Erythroblast (primary cell): ENCODE results near the gene MAP7D2.

Experiments
- GATA1 ChIP-seq: IDR thresholded peaks from 2 replicates; pipeline ENCODE4 v1.6.1; 2011; ENCODE audit warnings: low read depth, mild to moderate bottlenecking, control low read depth, low read length, moderate library complexity
- POLR2A ChIP-seq: IDR thresholded peaks from 2 replicates; pipeline ENCODE4 v1.6.1; 2011; ENCODE audit warnings: mild to moderate bottlenecking, low read length

GRCh38 chrX:19972984-19973383, 143.7 kb downstream of the MAP7D2 start:
- TF ChIP-seq POLR2A: no peak
- TF ChIP-seq GATA1: no peak
